ENCODE measurements around the gene HMG20B.

HMG20B gene

DNA sequence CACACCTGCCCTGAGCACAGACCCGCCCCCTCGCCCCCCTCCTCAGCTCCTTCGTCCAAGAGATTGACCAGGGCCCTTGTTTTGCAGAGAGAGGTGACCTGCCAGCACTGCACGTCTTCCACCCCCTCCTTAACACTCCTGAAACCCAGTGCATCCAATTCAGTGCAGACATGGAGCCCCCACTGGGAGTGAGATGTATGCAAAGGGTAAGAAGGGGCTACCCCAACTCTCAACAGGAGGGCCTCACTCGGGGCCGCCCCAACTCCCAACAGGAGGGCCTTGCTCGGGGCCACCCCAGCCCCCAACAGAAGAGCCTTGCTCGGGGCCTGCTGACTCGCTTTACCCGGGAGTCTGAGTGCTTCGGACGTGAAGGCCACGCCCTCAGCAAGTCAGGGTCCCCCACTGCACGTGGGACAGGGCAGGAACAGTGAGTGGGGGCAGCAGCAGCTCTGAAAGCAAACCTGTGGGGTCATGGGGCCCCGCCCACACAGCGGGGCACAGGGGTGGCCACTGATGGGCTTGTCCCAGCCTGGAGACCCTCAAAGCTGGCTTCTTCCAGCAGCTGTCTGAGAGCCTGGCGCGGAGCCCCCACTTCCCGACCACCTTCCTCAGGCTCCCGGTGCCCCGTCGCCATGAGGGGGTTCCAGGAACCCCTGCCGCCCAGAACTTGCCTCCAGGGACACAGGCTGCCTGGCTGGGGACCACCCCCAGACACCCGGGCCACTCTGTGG lies 48.2 kb downstream of the HMG20B start:
- no peak for DNase-seq (ENCODE audit: low read depth in 3 of 3)

GRCh38 chr19:3621689-3622088 lies 48.9 kb downstream of the HMG20B start:
- DNase-seq (ENCODE audit: low read depth in 3 of 3), result no peak

- no peak for DNase-seq (ENCODE audit: low read depth in 3 of 3)
Observed at GRCh38 chr19:3622224-3622623, 49.5 kb downstream of the HMG20B start.

DNA sequence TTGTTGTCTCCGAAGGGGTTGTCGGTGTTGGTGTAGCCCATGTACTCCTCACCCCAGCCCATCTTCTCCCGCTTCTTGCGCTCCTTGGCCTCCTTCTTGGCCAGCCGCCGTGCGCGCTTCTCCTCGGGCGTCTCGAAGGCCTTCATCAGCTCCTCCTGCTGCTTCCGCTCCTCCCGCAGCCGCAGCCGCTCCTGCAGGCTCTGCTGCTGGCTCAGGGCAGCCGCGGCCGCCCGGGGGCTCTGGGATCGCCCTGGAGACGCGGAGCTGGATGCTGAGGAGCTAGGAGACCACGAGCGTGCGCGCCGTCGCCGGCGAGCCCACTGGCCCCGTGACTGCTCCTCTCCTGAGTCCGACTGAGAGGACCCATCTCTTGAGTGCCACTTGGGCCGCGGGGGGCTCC lies 51.0 kb downstream of the HMG20B start:
- no peak for DNase-seq (ENCODE audit: low read depth in 3 of 3)

DNA sequence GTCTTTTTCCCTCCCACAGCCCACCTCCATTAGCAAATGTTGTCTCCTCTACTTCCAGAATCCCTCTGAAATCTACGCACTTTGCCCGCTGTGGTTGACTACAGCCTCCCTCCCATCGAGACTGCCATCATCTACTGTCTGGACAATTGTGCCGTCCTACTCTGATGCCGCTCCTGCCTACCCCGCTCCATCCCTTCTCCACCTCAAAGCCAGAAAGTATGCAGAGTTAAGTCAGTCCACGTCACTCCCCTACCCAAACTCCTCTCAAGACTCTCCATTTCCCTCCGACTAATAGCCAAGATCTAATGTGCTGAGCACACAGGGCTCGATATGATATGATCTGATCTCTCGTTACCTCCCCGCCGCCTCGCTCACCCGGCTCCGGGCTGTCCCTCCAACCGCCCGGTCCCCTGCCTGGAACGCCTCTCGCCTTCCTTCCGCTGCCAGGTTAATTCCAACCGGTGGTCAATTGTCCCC lies 53.3 kb downstream of the HMG20B start:
- no peak for DNase-seq (ENCODE audit: low read depth in 3 of 3)

DNA sequence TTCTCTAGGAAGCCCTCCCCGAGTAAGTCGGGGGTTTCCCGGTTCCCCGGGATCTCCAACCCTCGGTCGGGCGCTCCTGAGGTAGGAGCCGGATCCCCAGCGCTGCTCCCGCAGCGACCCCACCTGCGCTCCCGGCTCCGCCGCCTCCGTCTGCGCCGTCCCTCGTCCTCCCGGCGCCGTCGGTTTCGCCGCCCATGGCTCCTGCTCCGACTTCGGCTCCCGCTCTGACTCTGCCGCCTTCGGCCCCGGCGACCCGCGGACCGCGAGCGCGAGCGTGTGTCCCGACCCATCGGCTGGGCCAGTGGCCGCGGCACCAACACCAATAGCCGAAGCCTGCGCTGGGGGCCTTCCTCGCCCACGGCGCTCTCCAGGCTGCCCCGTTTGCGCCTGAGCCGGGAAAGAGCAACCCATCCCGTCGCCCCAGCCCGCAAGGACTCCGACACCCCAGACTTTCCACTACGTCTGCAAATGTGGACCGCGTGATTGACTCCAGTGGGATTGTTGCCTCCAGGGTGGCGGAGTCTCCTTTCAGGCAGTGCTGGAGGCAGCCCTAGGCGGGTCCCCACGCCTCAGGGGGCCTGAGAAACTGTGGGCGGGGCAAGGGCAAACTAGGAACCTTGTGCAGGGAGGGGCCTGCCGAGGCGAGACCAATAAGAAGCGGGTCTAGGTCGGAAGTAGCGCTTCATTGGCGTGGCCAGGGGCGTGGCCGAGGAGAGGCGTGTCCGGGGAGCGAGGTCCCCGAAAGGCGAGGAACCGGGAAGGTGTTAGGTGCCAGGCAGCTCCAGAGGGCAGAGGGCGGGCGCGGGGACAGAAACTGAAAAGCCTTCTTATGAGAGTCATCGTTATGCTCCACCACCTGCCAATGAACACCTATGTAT lies 54.0 kb downstream of the HMG20B start, which contains the start of gene CACTIN:
Gene CACTIN (minus strand): TSS at position 318 of the 878 bp plus-strand sequence. CDS start 28 bp downstream, at position 290.
- DNase-seq (ENCODE audit: low read depth in 3 of 3), result peak; percentile 97 to 100 (median 98)

- no peak for DNase-seq (ENCODE audit: low read depth in 3 of 3)
Observed at GRCh38 chr19:3627351-3627723, 54.6 kb downstream of the HMG20B start.

Measured in stimulated activated CD4-positive, alpha-beta T cell treated with anti-CD3 and anti-CD28 coated beads, TNF-alpha, amount 100 ng/mL, for 48 hours (primary cell).